Tibial nerve (tissue), 4 donors: ENCODE data around the gene SRSF2. TPM values are rescaled to one million over a fixed set of nuclear protein-coding genes. Genes with fewer than 3 reads are reported as not detected.

Experiments
- DNase-seq, 2 donors: peaks; one replicate each; pipeline ENCODE4 v3.0.0-alpha.2; 2019; ENCODE audit warnings: low spot score in 2 of 2
- H3K27ac ChIP-seq, 4 donors: fragments of 200-600 bp; sonication (generic) in 3 of 4; one replicate each; pipeline ENCODE4 v1.5.1; 2017 to 2019; ENCODE audit warnings: mild to moderate bottlenecking in 1 of 4
- H3K27me3 ChIP-seq, 2 donors: fragments of 200-600 bp; sonication (generic) in 1 of 2; one replicate each; pipeline versions ENCODE4 v1.5.1 to v1.6.0; 2017 to 2019
- H3K36me3 ChIP-seq, 3 donors: fragments of 200-600 bp; sonication (generic); one replicate each; pipeline ENCODE4 v1.5.1; 2018 to 2019
- H3K4me1 ChIP-seq, 4 donors: fragments of 200-600 bp; sonication (generic) in 3 of 4; one replicate each; pipeline ENCODE4 v1.5.1; 2017 to 2019
- H3K4me3 ChIP-seq, 4 donors: fragments of 200-600 bp; sonication (generic) in 3 of 4; one replicate each; pipeline ENCODE4 v1.5.1; 2017 to 2019; ENCODE audit warnings: mild to moderate bottlenecking in 1 of 4, moderate library complexity in 1 of 4
- H3K9me3 ChIP-seq, 4 donors: fragments of 200-600 bp; sonication (generic) in 3 of 4; one replicate each; pipeline ENCODE4 v1.5.1; 2017 to 2019
- CTCF ChIP-seq, 5 experiments: fragments of 200-600 bp in 3 of 5; fragments of 450-650 bp in 2 of 5; sonication (generic) in 3 of 5; IDR thresholded peaks; one replicate each; pipeline ENCODE4 v1.5.1; 2016 to 2019; ENCODE audit warnings: antibody characterized with exemption in 5 of 5, mild to moderate bottlenecking in 3 of 5, moderate library complexity in 2 of 5
- EP300 ChIP-seq, 2 donors: sonication (generic); formaldehyde crosslinking; IDR thresholded peaks; one replicate each; pipeline ENCODE4 v1.6.1; 2017; ENCODE audit warnings: antibody characterized with exemption in 2 of 2, mild to moderate bottlenecking in 1 of 2
- POLR2A ChIP-seq, 2 donors: fragments of 450-650 bp; IDR thresholded peaks; one replicate each; pipeline ENCODE4 v1.6.1; 2017; ENCODE audit warnings: antibody characterized with exemption in 2 of 2, mild to moderate bottlenecking in 2 of 2, moderate library complexity in 2 of 2
- WGBS, 2 donors: methylation state at CpG; one replicate each; pipeline ENCODE4 v1.1.5; 2018; 5-methylcytosine and 5-hydroxymethylcytosine counted together
- total RNA-seq, 4 donors: library from RNA; depleted of rRNA; stranded (reverse); fragments of >200 nt; gene quantifications; one replicate each; pipeline ENCODE4 v1.1.0, GENCODE V29; 2016

Gene SRSF2
- total RNA-seq, 4 donors from 2014 or later: 196 to 452 (median 271) TPM

GRCh38 chr17:76775021-76775600 lies 38.0 kb upstream of the SRSF2 start:
- no peak for DNase-seq
- no peaks in the 10 kb centered on the region for H3K9me3 ChIP-seq
- WGBS, 2 donors: 83 to 84% methylated on average over 10 of the region's 10 CpGs
- peaks cover 0 to 7% (median 0%) of the 10 kb centered on the region in 4 donors for H3K4me1 ChIP-seq
- no peak overlapping the region for H3K4me3 ChIP-seq
- no peaks in the 10 kb centered on the region for H3K27me3 ChIP-seq
- H3K27ac ChIP-seq: no peak overlapping the region
- TF ChIP-seq POLR2A (IDR thresholded peaks at IDR 0.05) (no peak), EP300 (IDR thresholded peaks at IDR 0.05) (no peak), CTCF (IDR thresholded peaks at IDR 0.05) (no peak)
- H3K36me3 ChIP-seq: peaks cover 0 to 97% (median 12%) of the 10 kb centered on the region in 3 donors

DNA sequence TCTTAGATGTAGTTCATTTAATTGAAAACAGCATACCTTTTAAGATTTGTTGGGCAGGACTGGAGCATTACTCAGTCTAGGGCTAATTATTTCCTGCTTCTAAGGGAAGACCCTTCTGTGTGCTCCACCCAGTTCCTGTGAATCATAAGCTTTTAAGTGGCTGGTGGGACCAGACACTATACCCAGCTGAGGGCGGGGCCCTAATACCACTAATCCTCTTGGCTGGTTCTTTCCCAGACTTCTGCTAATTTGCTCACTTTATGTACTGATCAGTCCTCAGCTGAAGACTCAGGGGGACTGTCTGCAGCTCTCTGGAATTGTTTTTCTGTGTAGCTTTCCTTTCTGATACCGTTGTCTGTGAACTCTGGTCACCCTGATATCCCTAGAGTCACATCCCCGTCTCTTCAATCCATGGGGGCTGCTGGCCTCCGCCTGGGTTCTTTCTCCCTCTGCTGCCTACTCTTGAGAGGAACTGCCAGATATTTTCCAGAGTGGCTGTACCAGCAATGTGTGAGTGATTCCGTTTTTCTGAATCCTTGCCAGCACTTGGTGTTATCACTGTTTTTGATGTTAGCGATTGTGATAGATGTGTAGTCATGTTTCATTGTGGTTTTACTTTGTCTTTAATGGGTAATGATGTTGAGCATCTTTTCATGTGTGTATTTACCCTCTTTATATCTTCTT lies 35.9 kb upstream of the SRSF2 start:
- Histone ChIP-seq H3K27me3 (no peaks in the 10 kb centered on the region), H3K36me3 (peaks cover 0 to 99% (median 11%) of the 10 kb centered on the region in 3 donors), H3K4me1 (peaks cover 0 to 7% (median 0%) of the 10 kb centered on the region in 4 donors), H3K9me3 (no peaks in the 10 kb centered on the region), H3K4me3 (no peak overlapping the region), H3K27ac (peak overlapping the region in 1 of 4 donors; percentile 26)
- TF ChIP-seq EP300 (IDR thresholded peaks at IDR 0.05): no peak
- no peak for TF ChIP-seq POLR2A (IDR thresholded peaks at IDR 0.05)
- no peak for TF ChIP-seq CTCF (IDR thresholded peaks at IDR 0.05)
- DNase-seq: no peak
- 63 to 72% methylated on average over 6 of the region's 6 CpGs for WGBS, 2 donors

DNA sequence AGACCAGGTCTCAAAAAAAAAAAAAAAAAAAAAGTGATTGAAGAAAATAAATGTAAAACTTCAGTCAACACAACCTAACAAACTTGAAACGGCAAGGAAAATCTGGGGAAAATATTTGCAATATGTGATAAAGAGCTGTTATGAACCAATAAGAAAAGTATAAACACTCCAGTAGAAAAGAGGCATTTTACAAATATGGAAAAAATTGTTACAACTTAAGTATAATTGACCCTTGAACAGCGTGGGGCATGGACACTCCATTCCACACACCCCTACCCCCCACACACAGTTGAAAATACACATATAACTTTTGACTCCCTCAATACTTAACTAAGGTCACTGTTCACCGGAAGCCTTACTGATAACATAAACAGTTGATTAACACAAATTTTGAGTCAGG lies 21.4 kb upstream of the SRSF2 start:
- 93 to 97% methylated on average over 3 of the region's 3 CpGs for WGBS, 2 donors
- no peaks in the 10 kb centered on the region for H3K9me3 ChIP-seq

GRCh38 chr17:76757256-76757655 lies 20.1 kb upstream of the SRSF2 start:
- Histone ChIP-seq H3K27ac (no peak overlapping the region), H3K36me3 (peaks cover 0 to 82% (median 13%) of the 10 kb centered on the region in 3 donors)
- WGBS, 2 donors: 88 to 90% methylated on average over 5 of the region's 5 CpGs

More for the DNA sequence above, 21.4 kb upstream of the SRSF2 start:
- Histone ChIP-seq H3K4me3 (no peak overlapping the region), H3K36me3 (peaks cover 0 to 84% (median 13%) of the 10 kb centered on the region in 3 donors), H3K27ac (no peak overlapping the region), H3K27me3 (no peaks in the 10 kb centered on the region), H3K4me1 (no peaks in the 10 kb centered on the region)
- TF ChIP-seq CTCF (IDR thresholded peaks at IDR 0.05): no peak
- TF ChIP-seq POLR2A (IDR thresholded peaks at IDR 0.05): no peak
- TF ChIP-seq EP300 (IDR thresholded peaks at IDR 0.05): no peak
- no peak for DNase-seq

More at GRCh38 chr17:76757256-76757655, 20.1 kb upstream of the SRSF2 start:
- TF ChIP-seq CTCF (IDR thresholded peaks at IDR 0.05): no peak
- no peak for TF ChIP-seq POLR2A (IDR thresholded peaks at IDR 0.05)
- no peaks in the 10 kb centered on the region for H3K4me1 ChIP-seq
- no peaks in the 10 kb centered on the region for H3K27me3 ChIP-seq
- DNase-seq: no peak
- H3K4me3 ChIP-seq: no peak overlapping the region
- no peaks in the 10 kb centered on the region for H3K9me3 ChIP-seq
